Astrocyte (in vitro differentiated cells and primary cell): Measurements from ENCODE around the gene BCAN. TPM values are rescaled to one million over a fixed set of nuclear protein-coding genes. Genes with fewer than 3 reads are reported as not detected.

Experiments
- DNase-seq: peaks from one replicate; pipeline ENCODE4 v3.0.0-alpha.2; 2010; ENCODE audit warnings: low read depth
- FAIRE-seq: peaks from 2 replicates; lab custom pipeline; 2011; peaks lifted over from hg19 to GRCh38; lab: Jason Lieb, UNC
- H2AFZ ChIP-seq: 2 replicates; pipeline ENCODE4 v1.6.0; 2012; ENCODE audit warnings: low read depth, low read length, inconsistent platforms
- H3K27ac ChIP-seq: 2 replicates; pipeline ENCODE4 v1.5.1; 2011; ENCODE audit warnings: low read depth, low read length, inconsistent platforms
- H3K27me3 ChIP-seq: 2 replicates; pipeline ENCODE4 v1.6.0; 2011; ENCODE audit warnings: low read length, inconsistent platforms; ENCODE audit not compliant: insufficient read depth
- H3K36me3 ChIP-seq: 2 replicates; pipeline ENCODE4 v1.5.1; 2011; ENCODE audit warnings: low read length, inconsistent platforms; ENCODE audit not compliant: insufficient read depth
- H3K4me1 ChIP-seq: 2 replicates; pipeline ENCODE4 v1.5.1; 2011; ENCODE audit warnings: low read length, inconsistent platforms; ENCODE audit not compliant: insufficient read depth
- H3K4me2 ChIP-seq: 2 replicates; pipeline ENCODE4 v1.6.0; 2012; ENCODE audit warnings: low read length, inconsistent platforms
- H3K4me3 ChIP-seq: 2 replicates; pipeline ENCODE4 v1.5.1; 2011; ENCODE audit warnings: low read depth, mild to moderate bottlenecking, low read length, inconsistent platforms; ENCODE audit not compliant: insufficient read depth
- H3K79me2 ChIP-seq: 2 replicates; pipeline ENCODE4 v1.6.0; 2012; ENCODE audit warnings: mild to moderate bottlenecking, low read length, inconsistent platforms; ENCODE audit not compliant: insufficient read depth
- H3K9ac ChIP-seq: 2 replicates; pipeline ENCODE4 v1.6.0; 2012; ENCODE audit warnings: mild to moderate bottlenecking, low read length, inconsistent platforms
- H3K9me3 ChIP-seq: 2 replicates; pipeline ENCODE4 v1.5.1; 2012; ENCODE audit warnings: low read depth, mild to moderate bottlenecking, low read length, inconsistent platforms; ENCODE audit not compliant: insufficient read depth
- H4K20me1 ChIP-seq: 2 replicates; pipeline ENCODE4 v1.6.0; 2012; ENCODE audit warnings: low read length, inconsistent platforms; ENCODE audit not compliant: insufficient read depth
- H3K27ac Mint-ChIP-seq: one replicate; pipeline ENCODE4 v1.8.0; 2021; ENCODE audit warnings: mild to moderate bottlenecking, mixed read lengths; ENCODE audit not compliant: unreplicated experiment
- H3K27me3 Mint-ChIP-seq: one replicate; pipeline ENCODE4 v1.8.0; 2021; ENCODE audit warnings: low read depth, mixed read lengths; ENCODE audit not compliant: unreplicated experiment
- H3K36me3 Mint-ChIP-seq: one replicate; pipeline ENCODE4 v1.8.0; 2021; ENCODE audit warnings: low read depth, mixed read lengths; ENCODE audit not compliant: unreplicated experiment
- H3K4me1 Mint-ChIP-seq: one replicate; pipeline ENCODE4 v1.8.0; 2021; ENCODE audit warnings: low read depth, mixed read lengths; ENCODE audit not compliant: unreplicated experiment
- H3K4me3 Mint-ChIP-seq: one replicate; pipeline ENCODE4 v1.8.0; 2021; ENCODE audit warnings: mild to moderate bottlenecking, moderate library complexity, mixed read lengths; ENCODE audit not compliant: unreplicated experiment
- H3K9me3 Mint-ChIP-seq: one replicate; pipeline ENCODE4 v1.8.0; 2021; ENCODE audit warnings: mild to moderate bottlenecking, mixed read lengths; ENCODE audit not compliant: unreplicated experiment
- EZH2 ChIP-seq: IDR thresholded peaks from 2 replicates; pipeline ENCODE4 v1.6.1; 2012; ENCODE audit warnings: mild to moderate bottlenecking, low read length, inconsistent platforms; ENCODE audit not compliant: insufficient read depth
- total RNA-seq: library from RNA; stranded (reverse); gene quantifications from 2 replicates; pipeline ENCODE4 v1.2.1, GENCODE V29; 2021
- TF ChIP-seq, protein P1 (sequence below): IDR thresholded peaks from 2 replicates; pipeline ENCODE4 v1.5.1; 2011; ENCODE audit warnings: low read depth, mild to moderate bottlenecking, inconsistent platforms, low read length, moderate library complexity; ENCODE audit not compliant: insufficient read depth

The BCAN gene
- total RNA-seq, 1 donor from 2014 or later = 0.41 TPM

DNA sequence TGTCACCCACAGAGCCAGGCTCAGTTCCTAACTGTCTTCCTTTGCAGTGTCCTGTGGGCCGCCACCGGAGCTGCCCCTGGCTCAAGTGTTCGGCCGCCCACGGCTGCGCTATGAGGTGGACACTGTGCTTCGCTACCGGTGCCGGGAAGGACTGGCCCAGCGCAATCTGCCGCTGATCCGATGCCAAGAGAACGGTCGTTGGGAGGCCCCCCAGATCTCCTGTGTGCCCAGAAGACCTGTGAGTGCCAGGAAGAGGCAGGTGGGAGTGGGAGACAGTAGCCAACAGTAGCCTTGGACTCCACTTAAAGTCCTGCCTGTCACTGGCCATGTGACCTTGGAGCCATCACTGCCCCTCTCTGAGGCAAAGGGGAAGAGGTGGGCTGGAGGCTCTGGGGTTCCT lies 16.6 kb downstream of the BCAN start:
- DNase-seq (no peak), FAIRE-seq (no peak)
- H3K27ac Mint-ChIP-seq = no peak overlapping the region
- H3K79me2 ChIP-seq = no peaks in the 10 kb centered on the region
- H3K4me3 ChIP-seq = no peak overlapping the region
- peaks cover 52% of the 10 kb centered on the region for H3K4me1 ChIP-seq
- H3K4me2 ChIP-seq = no peak overlapping the region
- H3K9ac ChIP-seq = no peak overlapping the region
- no peak overlapping the region for H3K27ac ChIP-seq
- no peak overlapping the region for H2AFZ ChIP-seq
- H3K9me3 Mint-ChIP-seq = peaks cover 2% of the 10 kb centered on the region
- peaks cover 2% of the 10 kb centered on the region for H3K36me3 Mint-ChIP-seq
- TF ChIP-seq, protein P1, sequence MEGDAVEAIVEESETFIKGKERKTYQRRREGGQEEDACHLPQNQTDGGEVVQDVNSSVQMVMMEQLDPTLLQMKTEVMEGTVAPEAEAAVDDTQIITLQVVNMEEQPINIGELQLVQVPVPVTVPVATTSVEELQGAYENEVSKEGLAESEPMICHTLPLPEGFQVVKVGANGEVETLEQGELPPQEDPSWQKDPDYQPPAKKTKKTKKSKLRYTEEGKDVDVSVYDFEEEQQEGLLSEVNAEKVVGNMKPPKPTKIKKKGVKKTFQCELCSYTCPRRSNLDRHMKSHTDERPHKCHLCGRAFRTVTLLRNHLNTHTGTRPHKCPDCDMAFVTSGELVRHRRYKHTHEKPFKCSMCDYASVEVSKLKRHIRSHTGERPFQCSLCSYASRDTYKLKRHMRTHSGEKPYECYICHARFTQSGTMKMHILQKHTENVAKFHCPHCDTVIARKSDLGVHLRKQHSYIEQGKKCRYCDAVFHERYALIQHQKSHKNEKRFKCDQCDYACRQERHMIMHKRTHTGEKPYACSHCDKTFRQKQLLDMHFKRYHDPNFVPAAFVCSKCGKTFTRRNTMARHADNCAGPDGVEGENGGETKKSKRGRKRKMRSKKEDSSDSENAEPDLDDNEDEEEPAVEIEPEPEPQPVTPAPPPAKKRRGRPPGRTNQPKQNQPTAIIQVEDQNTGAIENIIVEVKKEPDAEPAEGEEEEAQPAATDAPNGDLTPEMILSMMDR = no peak
- TF ChIP-seq EZH2 = no peak
- peaks cover 25% of the 10 kb centered on the region for H3K27me3 ChIP-seq
- H3K4me1 Mint-ChIP-seq = peaks cover 46% of the 10 kb centered on the region
- H3K27me3 Mint-ChIP-seq = peaks cover 38% of the 10 kb centered on the region
- H3K4me3 Mint-ChIP-seq = no peak overlapping the region
- H3K36me3 ChIP-seq = no peaks in the 10 kb centered on the region
- H3K9me3 ChIP-seq = no peaks in the 10 kb centered on the region
- H4K20me1 ChIP-seq = no peaks in the 10 kb centered on the region

DNA sequence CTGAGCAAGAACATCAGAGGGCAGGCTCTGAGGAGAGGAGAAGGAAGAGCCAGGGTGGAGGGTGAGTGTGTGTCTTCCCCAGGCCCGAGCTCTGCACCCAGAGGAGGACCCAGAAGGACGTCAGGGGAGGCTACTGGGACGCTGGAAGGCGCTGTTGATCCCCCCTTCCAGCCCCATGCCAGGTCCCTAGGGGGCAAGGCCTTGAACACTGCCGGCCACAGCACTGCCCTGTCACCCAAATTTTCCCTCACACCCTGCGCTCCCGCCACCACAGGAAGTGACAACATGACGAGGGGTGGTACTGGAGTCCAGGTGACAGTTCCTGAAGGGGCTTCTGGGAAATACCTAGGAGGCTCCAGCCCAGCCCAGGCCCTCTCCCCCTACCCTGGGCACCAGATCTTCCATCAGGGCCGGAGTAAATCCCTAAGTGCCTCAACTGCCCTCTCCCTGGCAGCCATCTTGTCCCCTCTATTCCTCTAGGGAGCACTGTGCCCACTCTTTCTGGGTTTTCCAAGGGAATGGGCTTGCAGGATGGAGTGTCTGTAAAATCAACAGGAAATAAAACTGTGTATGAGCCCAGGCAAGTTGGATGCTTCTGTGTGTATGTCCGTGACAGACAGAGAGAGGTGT lies 17.1 kb downstream of the BCAN start:
- H3K27me3 Mint-ChIP-seq = peaks cover 32% of the 10 kb centered on the region
- H4K20me1 ChIP-seq = no peaks in the 10 kb centered on the region
- H3K27ac ChIP-seq = no peak overlapping the region
- H3K36me3 ChIP-seq = no peaks in the 10 kb centered on the region
- H3K9ac ChIP-seq = peak overlapping the region; percentile 62
- no peaks in the 10 kb centered on the region for H3K9me3 ChIP-seq
- H3K4me3 Mint-ChIP-seq = peak overlapping the region; percentile 69
- peaks cover 51% of the 10 kb centered on the region for H3K4me1 Mint-ChIP-seq
- H3K27ac Mint-ChIP-seq = no peak overlapping the region
- peaks cover 19% of the 10 kb centered on the region for H3K27me3 ChIP-seq
- TF ChIP-seq, protein P1 = no peak
- no peak for TF ChIP-seq EZH2
- peaks cover 2% of the 10 kb centered on the region for H3K9me3 Mint-ChIP-seq
- peak overlapping the region; percentile 77 for H3K4me2 ChIP-seq
- no peak overlapping the region for H3K4me3 ChIP-seq
- DNase-seq = no peak
- no peaks in the 10 kb centered on the region for H3K79me2 ChIP-seq
- peak overlapping the region; percentile 84 for H2AFZ ChIP-seq
- H3K4me1 ChIP-seq = peaks cover 57% of the 10 kb centered on the region
- no peak for FAIRE-seq
- H3K36me3 Mint-ChIP-seq = peaks cover 2% of the 10 kb centered on the region

DNA sequence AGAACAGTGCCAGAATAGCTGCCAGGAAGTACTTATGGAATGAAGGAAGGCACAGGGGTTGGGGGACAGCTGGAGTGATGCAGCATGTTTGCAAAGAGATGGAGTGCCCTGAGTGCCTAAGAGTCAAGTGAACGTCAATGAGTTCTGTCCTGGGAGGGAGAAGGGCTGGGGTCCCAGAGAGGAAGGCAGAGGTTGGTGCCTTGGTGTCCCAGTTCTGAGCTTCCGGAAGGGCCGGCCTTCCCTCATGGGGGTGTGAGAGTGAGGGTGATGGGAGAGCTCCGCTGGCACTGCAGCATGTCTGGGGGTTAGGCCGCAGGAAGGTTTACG lies 17.7 kb downstream of the BCAN start:
- H3K4me3 Mint-ChIP-seq = peak overlapping the region; percentile 69
- TF ChIP-seq, protein P1 = no peak
- no peak for TF ChIP-seq EZH2
- Histone ChIP-seq H3K27ac (peak overlapping the region; percentile 25), H3K4me1 (peaks cover 63% of the 10 kb centered on the region), H3K4me3 (peak overlapping the region; percentile 23), H2AFZ (peak overlapping the region; percentile 84), H3K79me2 (no peaks in the 10 kb centered on the region), H3K27me3 (peaks cover 15% of the 10 kb centered on the region), H3K4me2 (peak overlapping the region; percentile 77), H3K36me3 (no peaks in the 10 kb centered on the region), H3K9me3 (no peaks in the 10 kb centered on the region), H4K20me1 (no peaks in the 10 kb centered on the region), H3K9ac (peak overlapping the region; percentile 62)
- H3K9me3 Mint-ChIP-seq = no peaks in the 10 kb centered on the region
- H3K27me3 Mint-ChIP-seq = peaks cover 26% of the 10 kb centered on the region
- DNase-seq = no peak
- H3K27ac Mint-ChIP-seq = peak overlapping the region; percentile 59
- FAIRE-seq = no peak
- H3K36me3 Mint-ChIP-seq = peaks cover 2% of the 10 kb centered on the region
- peaks cover 57% of the 10 kb centered on the region for H3K4me1 Mint-ChIP-seq
